GM10266 (cell line): ENCODE results near the gene FADS3.
"Not testable (repeated sequence)": the region's sequence is repeated elsewhere in the genome, so short reads cannot be mapped to it uniquely, and the experiment has no call there.

ENCODE experiments used
- DNase-seq: peaks from one replicate; pipeline ENCODE4 v3.0.0; 2012; ENCODE audit errors: extremely low spot score
- CTCF ChIP-seq: IDR thresholded peaks from 2 replicates; pipeline ENCODE4 v1.5.1; 2012; ENCODE audit warnings: mild to moderate bottlenecking, low read depth; ENCODE audit not compliant: control insufficient read depth, insufficient read depth; ENCODE audit errors: missing control alignments

FADS3 gene

GRCh38 chr11:61883327-61883726 is 8.0 kb downstream of the FADS3 start:
- DNase-seq, result no peak
- TF ChIP-seq CTCF, result no peak

DNA sequence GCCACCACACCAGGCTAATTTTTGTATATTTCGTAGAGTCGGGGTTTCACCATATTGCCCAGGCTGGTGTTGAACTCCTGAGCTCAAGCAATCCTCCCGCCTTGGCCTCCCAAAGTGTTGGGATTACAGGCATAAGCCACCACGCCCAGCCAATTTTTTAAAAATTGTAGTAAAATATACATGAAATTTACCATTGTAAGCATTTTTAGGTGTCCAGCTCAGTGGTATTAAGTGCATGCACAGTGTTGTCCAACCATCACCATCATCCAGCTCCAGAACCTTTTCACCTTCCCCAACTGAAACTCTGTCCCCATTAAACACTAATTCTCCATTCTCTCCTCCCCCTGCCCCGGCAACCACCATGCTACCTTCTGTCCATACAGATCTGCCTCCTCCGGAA is 8.5 kb downstream of the FADS3 start:
- no peak for DNase-seq
- TF ChIP-seq CTCF, result no peak

GRCh38 chr11:61882267-61882666 is 9.1 kb downstream of the FADS3 start:
- DNase-seq, result not testable (repeated sequence)

DNA sequence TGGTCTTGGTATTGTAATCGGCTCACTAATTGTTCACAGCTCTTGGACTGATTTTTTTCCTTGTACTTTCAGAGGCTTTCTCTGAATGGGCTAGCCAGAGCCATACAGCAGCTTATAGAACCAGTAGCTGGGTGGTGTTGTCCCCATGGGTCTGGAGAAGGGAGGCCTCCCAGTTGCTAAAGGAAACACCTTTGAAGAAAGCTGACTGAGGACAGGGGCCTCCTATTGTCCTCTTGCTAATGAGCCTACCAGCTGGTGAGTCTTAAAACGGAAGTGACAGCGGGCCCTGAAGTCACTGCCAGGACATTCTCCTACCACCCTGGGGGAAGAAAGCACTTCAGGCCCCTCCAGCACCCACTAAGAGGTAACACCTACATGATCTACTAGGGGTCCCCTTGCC is 9.9 kb downstream of the FADS3 start:
- no peak for TF ChIP-seq CTCF
- DNase-seq, result no peak

- DNase-seq, result no peak
- TF ChIP-seq CTCF, result no peak
Measured at GRCh38 chr11:61880454-61880853, 10.9 kb downstream of the FADS3 start.

- TF ChIP-seq CTCF, result no peak
- no peak for DNase-seq
Measured at GRCh38 chr11:61880031-61880430, 11.3 kb downstream of the FADS3 start.

DNA sequence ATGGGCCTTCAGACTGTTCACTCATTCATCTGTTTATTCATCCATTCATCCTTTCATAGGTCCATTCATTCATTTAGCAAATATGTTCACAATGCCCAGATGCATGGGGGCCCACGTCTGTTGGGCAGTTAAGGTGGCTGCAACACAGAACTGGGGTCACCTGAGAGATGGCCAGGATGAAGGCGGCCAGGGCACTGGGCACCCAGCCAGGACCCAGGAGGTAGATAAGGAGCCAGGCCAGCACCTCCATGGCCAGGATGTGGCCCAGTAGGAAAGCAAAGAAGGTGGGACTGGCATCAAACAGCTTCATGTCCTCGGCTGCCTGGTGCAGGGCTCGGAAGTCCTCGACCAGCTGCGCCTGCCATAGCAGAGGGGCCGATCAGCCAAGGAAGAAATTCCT is 12.2 kb downstream of the FADS3 start:
- DNase-seq, result no peak
- TF ChIP-seq CTCF, result no peak

- no peak for TF ChIP-seq CTCF
- no peak for DNase-seq
Measured at GRCh38 chr11:61875698-61876097, 15.6 kb downstream of the FADS3 start.
